Neural cell (in vitro differentiated cells): ENCODE data around the gene ANKRD1. TPM values are rescaled to one million over a fixed set of nuclear protein-coding genes. Genes with fewer than 3 reads are reported as not detected.

Experiments
- H2AFZ ChIP-seq: fragments of 200-600, 300-800 bp; sonication (generic), shearing (Covaris generic); 2 replicates; pipeline ENCODE4 v1.6.0; 2014; ENCODE audit warnings: low read depth, mild to moderate bottlenecking, antibody characterized with exemption, low read length, moderate library complexity
- H3F3A ChIP-seq: fragments of 200-600 bp; shearing (Covaris generic); 2 replicates; pipeline ENCODE4 v1.6.1; 2016; ENCODE audit warnings: mild to moderate bottlenecking, moderate library complexity, mixed read lengths, antibody characterized with exemption, low read length; ENCODE audit not compliant: insufficient read depth, poor library complexity, severe bottlenecking
- H3K27ac ChIP-seq: fragments of 200-600, 300-800 bp; sonication (generic), shearing (Covaris generic); 2 replicates; pipeline ENCODE4 v1.5.1; 2014; ENCODE audit warnings: mild to moderate bottlenecking, low read length, moderate library complexity
- H3K27me3 ChIP-seq: fragments of 300-800, 200-600 bp; sonication (generic), shearing (Covaris generic); 2 replicates; pipeline ENCODE4 v1.6.0; 2014; ENCODE audit warnings: mild to moderate bottlenecking, low read depth, low read length, moderate library complexity; ENCODE audit not compliant: insufficient read depth
- H3K36me3 ChIP-seq: fragments of 300-800, 200-600 bp; sonication (generic), shearing (Covaris generic); 2 replicates; pipeline ENCODE4 v1.5.1; 2014; ENCODE audit warnings: mild to moderate bottlenecking, antibody characterized with exemption, low read length, moderate library complexity; ENCODE audit not compliant: insufficient read depth
- H3K4me2 ChIP-seq: fragments of 300-800, 200-600 bp; sonication (generic), shearing (Covaris generic); 2 replicates; pipeline ENCODE4 v1.6.0; 2014; ENCODE audit warnings: mild to moderate bottlenecking, low read length
- H3K4me3 ChIP-seq: fragments of 300-800, 200-600 bp; sonication (generic), shearing (Covaris generic); 2 replicates; pipeline ENCODE4 v1.5.1; 2014; ENCODE audit warnings: mild to moderate bottlenecking, low read length, moderate library complexity
- H3K79me2 ChIP-seq: fragments of 200-600 bp; shearing (Covaris generic); replicated peaks from 2 replicates; pipeline ENCODE4 v1.6.0; 2014; ENCODE audit warnings: mild to moderate bottlenecking, low read length, moderate library complexity; ENCODE audit not compliant: insufficient read depth
- H3K9ac ChIP-seq: fragments of 300-800, 200-600 bp; sonication (generic), shearing (Covaris generic); 2 replicates; pipeline ENCODE4 v1.6.1; 2016; ENCODE audit warnings: mild to moderate bottlenecking, low read length, mixed read lengths
- H3K9me2 ChIP-seq: fragments of 200-600 bp; shearing (Covaris generic); 2 replicates; pipeline ENCODE4 v1.6.1; 2016; ENCODE audit warnings: mild to moderate bottlenecking, low read length, mixed read lengths; ENCODE audit not compliant: insufficient read depth
- H3K9me3 ChIP-seq: fragments of 200-600, 300-800 bp; sonication (generic), shearing (Covaris generic); 2 replicates; pipeline ENCODE4 v1.6.1; 2016; ENCODE audit warnings: mild to moderate bottlenecking, mixed run types, low read length, moderate library complexity, mixed read lengths
- H4K20me1 ChIP-seq: fragments of 200-600 bp; shearing (Covaris generic); 2 replicates; pipeline ENCODE4 v1.6.1; 2016; ENCODE audit warnings: mild to moderate bottlenecking, mixed run types; ENCODE audit not compliant: insufficient read depth
- CTCF ChIP-seq: fragments of 450-650 bp; IDR thresholded peaks from 2 replicates; pipeline ENCODE4 v1.5.1; 2014; ENCODE audit warnings: antibody characterized with exemption, mild to moderate bottlenecking, moderate library complexity; ENCODE audit not compliant: poor library complexity, severe bottlenecking
- EP300 ChIP-seq: fragments of 450-650 bp; conservative IDR thresholded peaks from 2 replicates; pipeline ENCODE4 v1.6.1; 2014; ENCODE audit warnings: antibody characterized with exemption, mild to moderate bottlenecking, moderate library complexity; ENCODE audit not compliant: poor library complexity, severe bottlenecking
- EZH2 ChIP-seq: fragments of 200-600, 300-800 bp; shearing (Covaris generic), sonication (generic); IDR thresholded peaks from 2 replicates; pipeline ENCODE4 v1.6.1; 2014; ENCODE audit warnings: antibody characterized with exemption, low read length, borderline replicate concordance, mild to moderate bottlenecking; ENCODE audit not compliant: insufficient read depth, poor library complexity, severe bottlenecking
- MXI1 ChIP-seq: fragments of 450-650 bp; conservative IDR thresholded peaks from 2 replicates; pipeline ENCODE4 v1.6.1; 2014; ENCODE audit warnings: antibody characterized with exemption, mild to moderate bottlenecking; ENCODE audit not compliant: poor library complexity, severe bottlenecking
- POLR2AphosphoS5 ChIP-seq: IDR thresholded peaks from 2 replicates; pipeline ENCODE4 v1.6.1; 2012
- RAD21 ChIP-seq: fragments of 450-650 bp; conservative IDR thresholded peaks from 2 replicates; pipeline ENCODE4 v1.6.1; 2014; ENCODE audit warnings: antibody characterized with exemption, mild to moderate bottlenecking, moderate library complexity
- REST ChIP-seq: IDR thresholded peaks from 2 replicates; pipeline ENCODE4 v1.6.1; 2012; ENCODE audit warnings: borderline replicate concordance
- SMC3 ChIP-seq: fragments of 450-650 bp; conservative IDR thresholded peaks from 2 replicates; pipeline ENCODE4 v1.6.1; 2014; ENCODE audit warnings: antibody characterized with exemption, mild to moderate bottlenecking, moderate library complexity; ENCODE audit not compliant: poor library complexity
- TAF1 ChIP-seq: IDR thresholded peaks from 2 replicates; pipeline ENCODE4 v1.6.1; 2012; ENCODE audit warnings: low read depth
- polyA plus RNA-seq: library from polyadenylated mRNA; depleted of rRNA; stranded (reverse); fragments of >200 nt; gene quantifications from 2 replicates; pipeline ENCODE4 v1.2.3, GENCODE V29; 2014

ANKRD1 gene
- polyA plus RNA-seq, 1 donor from 2014 or later = not detected

- Histone ChIP-seq H3K4me3 (no peak overlapping the region), H4K20me1 (no peaks in the 10 kb centered on the region), H3K9me3 (no peaks in the 10 kb centered on the region), H3F3A (no peaks in the 10 kb centered on the region), H3K27ac (no peak overlapping the region), H3K9me2 (no peaks in the 10 kb centered on the region), H2AFZ (no peak overlapping the region), H3K27me3 (no peaks in the 10 kb centered on the region), H3K79me2 (no peaks in the 10 kb centered on the region), H3K9ac (no peak overlapping the region), H3K36me3 (no peaks in the 10 kb centered on the region), H3K4me2 (no peak overlapping the region)
- no peak for TF ChIP-seq MXI1
- no peak for TF ChIP-seq EP300
- TF ChIP-seq CTCF = no peak
- no peak for TF ChIP-seq POLR2AphosphoS5
- TF ChIP-seq REST = no peak
- TF ChIP-seq EZH2 = no peak
- TF ChIP-seq SMC3 = no peak
- TF ChIP-seq TAF1 = no peak
- TF ChIP-seq RAD21 = no peak
Measured at GRCh38 chr10:90917968-90918318, 2.9 kb downstream of the ANKRD1 start.

GRCh38 chr10:90917238-90917967, 3.5 kb downstream of the ANKRD1 start:
- Histone ChIP-seq H3K79me2 (no peaks in the 10 kb centered on the region), H2AFZ (no peak overlapping the region), H3K4me3 (no peak overlapping the region), H4K20me1 (no peaks in the 10 kb centered on the region), H3K27ac (no peak overlapping the region), H3K4me2 (no peak overlapping the region), H3K36me3 (no peaks in the 10 kb centered on the region), H3F3A (no peaks in the 10 kb centered on the region), H3K27me3 (no peaks in the 10 kb centered on the region), H3K9ac (no peak overlapping the region), H3K9me3 (no peaks in the 10 kb centered on the region), H3K9me2 (no peaks in the 10 kb centered on the region)
- no peak for TF ChIP-seq CTCF
- TF ChIP-seq EZH2 = no peak
- no peak for TF ChIP-seq SMC3
- TF ChIP-seq MXI1 = no peak
- TF ChIP-seq TAF1 = no peak
- no peak for TF ChIP-seq RAD21
- TF ChIP-seq REST = no peak
- no peak for TF ChIP-seq POLR2AphosphoS5
- TF ChIP-seq EP300 = no peak
